ENCODE measurements around the gene KLHL28. TPM values are rescaled to one million over a fixed set of nuclear protein-coding genes. Genes with fewer than 3 reads are reported as not detected.

The KLHL28 gene
- total RNA-seq, 1 donor from 2014 or later, result 12.8 TPM

DNA sequence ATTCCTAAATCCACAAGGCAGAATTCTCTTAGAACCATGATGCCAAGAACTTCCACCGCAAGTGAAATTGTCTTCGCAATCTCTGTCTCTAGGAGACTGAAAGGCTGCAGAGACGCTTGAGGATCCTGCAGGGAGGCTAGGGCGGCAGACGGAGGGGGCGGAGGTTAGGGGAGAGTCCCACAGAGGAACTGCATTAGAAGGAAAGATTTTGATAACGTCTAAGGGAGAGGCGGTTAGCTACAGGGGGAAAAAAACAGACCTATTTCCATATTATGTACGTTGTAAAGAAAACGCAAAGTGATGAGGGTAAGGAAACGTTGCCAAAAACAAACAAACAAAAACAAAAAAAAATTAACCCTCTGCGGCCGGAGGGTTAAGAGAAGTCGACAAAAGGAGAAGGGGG lies 595 bp downstream of the KLHL28 start:
- Histone ChIP-seq H3K27me3 (no peaks in the 10 kb centered on the region), H3K27ac (peak overlapping the region; percentile 90), H3K4me3 (peak overlapping the region; percentile 86 to 90), H3K4me1 (peaks cover 63% of the 10 kb centered on the region), H3K36me3 (no peaks in the 10 kb centered on the region), H3K9me3 (no peaks in the 10 kb centered on the region)
- intact Hi-C loops (cut with DNase I), result no loop called here
- no peak for TF ChIP-seq POLR2AphosphoS5 (IDR thresholded peaks at IDR 0.05; ENCODE audit: insufficient read depth in 1 of 2, low read depth in 1 of 2)
- no peak for TF ChIP-seq POLR2A (IDR thresholded peaks at IDR 0.05)
- no peak for DNase-seq (ENCODE audit: extremely low spot score in 2 of 2)

DNA sequence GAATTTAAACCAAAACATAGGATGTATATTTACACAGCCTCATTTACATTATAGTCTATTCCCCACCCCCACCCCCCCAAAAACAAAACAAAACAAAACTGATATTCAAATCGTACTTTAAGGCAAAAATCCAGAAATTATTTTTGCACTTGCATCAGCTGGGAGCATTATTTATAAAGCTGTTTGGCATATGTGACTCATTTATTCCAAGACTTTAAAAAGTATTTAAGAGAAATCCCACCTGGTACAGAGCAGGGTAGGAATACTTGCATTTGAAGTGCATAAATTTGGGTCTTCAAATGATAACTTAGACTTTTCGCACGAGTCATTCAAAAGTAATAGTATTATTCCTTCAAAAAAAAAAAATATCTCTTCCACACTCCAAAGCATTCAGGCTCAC lies 1.1 kb downstream of the KLHL28 start:
- H3K27me3 ChIP-seq, result no peaks in the 10 kb centered on the region
- H3K4me1 ChIP-seq, result peaks cover 58% of the 10 kb centered on the region

DNA sequence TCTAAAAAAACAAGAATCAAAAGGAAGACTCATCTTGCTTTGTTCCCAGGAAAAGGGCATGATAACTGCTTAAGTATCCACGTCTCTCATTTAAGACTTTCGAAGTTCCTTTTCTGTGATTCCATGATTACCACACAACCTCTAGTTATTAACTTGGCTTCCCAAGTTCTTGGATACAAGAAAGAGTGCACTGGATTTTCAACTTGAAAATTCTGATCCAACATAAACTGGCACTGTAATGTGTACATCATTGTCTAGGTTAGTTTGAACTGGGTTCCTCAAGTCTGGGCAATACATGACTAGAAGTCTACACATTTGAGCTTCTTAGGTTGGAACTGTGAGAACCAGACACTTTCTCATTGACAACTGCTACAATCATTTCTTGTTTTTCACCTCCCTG lies 1.6 kb downstream of the KLHL28 start:
- DNase-seq (ENCODE audit: extremely low spot score in 2 of 2), result no peak
- Histone ChIP-seq H3K27me3 (no peaks in the 10 kb centered on the region), H3K4me3 (peak overlapping the region; percentile 86 to 90), H3K4me1 (peaks cover 53% of the 10 kb centered on the region), H3K36me3 (no peaks in the 10 kb centered on the region), H3K9me3 (no peaks in the 10 kb centered on the region), H3K27ac (no peak overlapping the region)
- intact Hi-C loops (cut with DNase I), result no loop called here
- TF ChIP-seq, protein P1, sequence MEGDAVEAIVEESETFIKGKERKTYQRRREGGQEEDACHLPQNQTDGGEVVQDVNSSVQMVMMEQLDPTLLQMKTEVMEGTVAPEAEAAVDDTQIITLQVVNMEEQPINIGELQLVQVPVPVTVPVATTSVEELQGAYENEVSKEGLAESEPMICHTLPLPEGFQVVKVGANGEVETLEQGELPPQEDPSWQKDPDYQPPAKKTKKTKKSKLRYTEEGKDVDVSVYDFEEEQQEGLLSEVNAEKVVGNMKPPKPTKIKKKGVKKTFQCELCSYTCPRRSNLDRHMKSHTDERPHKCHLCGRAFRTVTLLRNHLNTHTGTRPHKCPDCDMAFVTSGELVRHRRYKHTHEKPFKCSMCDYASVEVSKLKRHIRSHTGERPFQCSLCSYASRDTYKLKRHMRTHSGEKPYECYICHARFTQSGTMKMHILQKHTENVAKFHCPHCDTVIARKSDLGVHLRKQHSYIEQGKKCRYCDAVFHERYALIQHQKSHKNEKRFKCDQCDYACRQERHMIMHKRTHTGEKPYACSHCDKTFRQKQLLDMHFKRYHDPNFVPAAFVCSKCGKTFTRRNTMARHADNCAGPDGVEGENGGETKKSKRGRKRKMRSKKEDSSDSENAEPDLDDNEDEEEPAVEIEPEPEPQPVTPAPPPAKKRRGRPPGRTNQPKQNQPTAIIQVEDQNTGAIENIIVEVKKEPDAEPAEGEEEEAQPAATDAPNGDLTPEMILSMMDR (IDR thresholded peaks at IDR 0.05), result no peak
- TF ChIP-seq POLR2A (IDR thresholded peaks at IDR 0.05) (no peak), POLR2AphosphoS5 (IDR thresholded peaks at IDR 0.05; ENCODE audit: insufficient read depth in 1 of 2, low read depth in 1 of 2) (no peak)

More for the DNA sequence above, 1.1 kb downstream of the KLHL28 start:
- Histone ChIP-seq H3K27ac (peak overlapping the region; percentile 90), H3K9me3 (no peaks in the 10 kb centered on the region), H3K36me3 (no peaks in the 10 kb centered on the region), H3K4me3 (peak overlapping the region; percentile 86 to 90)
- no peak for DNase-seq (ENCODE audit: extremely low spot score in 2 of 2)
- intact Hi-C loops (cut with DNase I), result no loop called here
- TF ChIP-seq POLR2AphosphoS5 (IDR thresholded peaks at IDR 0.05; ENCODE audit: insufficient read depth in 1 of 2, low read depth in 1 of 2) (no peak), POLR2A (IDR thresholded peaks at IDR 0.05) (no peak)
- TF ChIP-seq, protein P1 (IDR thresholded peaks at IDR 0.05), result no peak

DNA sequence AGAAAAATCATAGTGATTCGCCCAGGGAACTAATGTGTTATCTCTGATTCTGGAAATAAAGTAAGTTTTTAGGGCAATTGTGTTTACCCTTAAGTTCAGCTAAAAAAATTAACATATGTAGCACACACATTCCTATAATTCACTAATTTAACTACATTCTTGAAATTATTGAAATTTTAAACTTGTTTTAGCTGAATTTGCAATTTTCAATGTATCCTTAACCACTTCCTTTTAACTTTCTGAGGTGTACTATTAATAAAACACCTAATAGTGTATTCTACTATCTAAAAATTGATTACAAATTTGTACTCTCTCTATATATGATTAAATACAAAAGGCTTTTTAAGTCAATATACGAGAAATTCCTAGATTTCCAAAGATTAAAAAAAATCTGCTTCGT lies 2.2 kb downstream of the KLHL28 start:
- no peaks in the 10 kb centered on the region for H3K27me3 ChIP-seq
- no peak for DNase-seq (ENCODE audit: extremely low spot score in 2 of 2)
- intact Hi-C loops (cut with DNase I), result no loop called here
- peaks cover 47% of the 10 kb centered on the region for H3K4me1 ChIP-seq
- no peak for TF ChIP-seq POLR2AphosphoS5 (IDR thresholded peaks at IDR 0.05; ENCODE audit: insufficient read depth in 1 of 2, low read depth in 1 of 2)
- H3K9me3 ChIP-seq, result no peaks in the 10 kb centered on the region
- H3K4me3 ChIP-seq, result no peak overlapping the region
- no peaks in the 10 kb centered on the region for H3K36me3 ChIP-seq
- no peak overlapping the region for H3K27ac ChIP-seq

DNA sequence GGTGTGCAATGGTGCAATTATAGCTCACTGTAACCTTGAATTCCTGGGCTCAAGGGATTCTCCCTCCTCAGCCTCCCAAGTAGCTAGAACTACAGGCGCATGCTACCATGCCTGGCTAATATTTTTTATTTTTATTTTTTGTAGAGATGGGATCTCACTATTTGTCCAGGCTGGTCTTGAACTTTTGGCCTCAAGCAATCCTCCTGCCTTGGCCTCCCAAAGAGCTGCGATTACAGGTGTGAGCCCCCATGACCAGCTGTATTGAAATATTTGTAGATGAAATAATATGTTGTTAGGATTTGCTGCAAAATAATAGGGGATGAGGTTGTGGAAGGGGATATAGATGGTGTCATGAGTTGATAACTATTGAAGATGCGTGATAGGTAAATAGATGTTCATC lies 4.9 kb downstream of the KLHL28 start:
- H3K4me3 ChIP-seq, result no peak overlapping the region
- no peaks in the 10 kb centered on the region for H3K9me3 ChIP-seq
- no peaks in the 10 kb centered on the region for H3K27me3 ChIP-seq
- no peak for DNase-seq (ENCODE audit: extremely low spot score in 2 of 2)
- intact Hi-C loops (cut with DNase I), result no loop called here
- TF ChIP-seq POLR2A (IDR thresholded peaks at IDR 0.05) (no peak), POLR2AphosphoS5 (IDR thresholded peaks at IDR 0.05; ENCODE audit: insufficient read depth in 1 of 2, low read depth in 1 of 2) (no peak)
- TF ChIP-seq, protein P1 (IDR thresholded peaks at IDR 0.05), result no peak
- no peaks in the 10 kb centered on the region for H3K36me3 ChIP-seq
- no peak overlapping the region for H3K27ac ChIP-seq
- H3K4me1 ChIP-seq, result peaks cover 27% of the 10 kb centered on the region

DNA sequence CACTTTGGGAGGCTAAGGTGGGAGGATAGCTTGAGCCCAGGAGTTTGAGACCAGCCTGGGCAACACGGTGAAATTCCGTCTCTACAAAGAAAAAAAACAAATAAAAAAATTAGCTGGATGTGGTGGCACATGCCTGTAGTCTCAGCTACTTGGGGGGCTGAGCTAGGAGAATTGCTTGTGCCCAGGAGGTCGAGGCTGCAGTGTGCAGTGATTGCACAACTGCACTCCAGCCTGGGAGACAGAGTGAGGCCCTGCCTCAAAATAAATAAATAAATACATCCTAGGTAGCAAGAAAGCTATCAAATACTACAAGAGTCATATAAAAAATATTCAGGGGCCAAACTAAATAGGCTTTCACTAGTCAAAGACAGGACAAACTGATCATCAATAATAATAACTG lies 6.2 kb downstream of the KLHL28 start:
- Histone ChIP-seq H3K4me1 (peaks cover 27% of the 10 kb centered on the region), H3K4me3 (no peak overlapping the region), H3K27ac (no peak overlapping the region), H3K36me3 (no peaks in the 10 kb centered on the region), H3K27me3 (no peaks in the 10 kb centered on the region), H3K9me3 (no peaks in the 10 kb centered on the region)
- intact Hi-C loops (cut with DNase I), result no loop called here
- no peak for DNase-seq (ENCODE audit: extremely low spot score in 2 of 2)
- TF ChIP-seq POLR2AphosphoS5 (IDR thresholded peaks at IDR 0.05; ENCODE audit: insufficient read depth in 1 of 2, low read depth in 1 of 2) (no peak), POLR2A (IDR thresholded peaks at IDR 0.05) (no peak)
- TF ChIP-seq, protein P1 (IDR thresholded peaks at IDR 0.05), result no peak
